GM15510 (cell line): ENCODE data around the gene HNRNPA2B1.

ENCODE experiments used
- POLR2A ChIP-seq: IDR thresholded peaks from 3 replicates; pipeline ENCODE4 v1.6.1; 2011; ENCODE audit warnings: borderline replicate concordance; ENCODE audit not compliant: insufficient read length; ENCODE audit errors: extremely low read depth

The HNRNPA2B1 gene

GRCh38 chr7:26202019-26202990 is 1.8 kb upstream of the HNRNPA2B1 start:
- TF ChIP-seq POLR2A: no peak

GRCh38 chr7:26201247-26202018 is 887 bp upstream of the HNRNPA2B1 start, which contains the start of gene CBX3:
Gene CBX3, plus strand, starts transcription at chr7:26201745. Its CDS starts 1,254 bp downstream, at chr7:26202999.
- TF ChIP-seq POLR2A: peak; percentile 85

DNA sequence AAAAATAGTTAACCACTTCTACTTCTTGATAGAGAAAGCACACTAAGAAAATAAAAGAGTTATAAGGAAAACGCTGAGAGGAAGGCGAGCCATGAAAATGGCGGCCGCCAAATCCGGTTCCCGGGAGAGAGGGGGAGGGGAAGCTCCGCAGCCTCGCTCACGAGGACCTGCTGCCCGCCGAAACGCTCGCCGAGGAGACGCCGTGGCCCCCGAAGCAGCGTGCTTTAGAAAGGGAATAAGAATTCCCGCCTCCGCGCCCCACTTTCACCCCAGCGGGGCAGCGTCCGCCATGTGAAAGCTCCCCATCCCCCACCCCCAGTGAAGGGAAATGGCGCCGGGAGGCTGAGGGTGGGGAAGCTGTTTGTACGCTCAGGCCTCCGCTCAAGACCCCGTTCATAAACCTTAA is 505 bp downstream of the HNRNPA2B1 start:
- TF ChIP-seq POLR2A: no peak

DNA sequence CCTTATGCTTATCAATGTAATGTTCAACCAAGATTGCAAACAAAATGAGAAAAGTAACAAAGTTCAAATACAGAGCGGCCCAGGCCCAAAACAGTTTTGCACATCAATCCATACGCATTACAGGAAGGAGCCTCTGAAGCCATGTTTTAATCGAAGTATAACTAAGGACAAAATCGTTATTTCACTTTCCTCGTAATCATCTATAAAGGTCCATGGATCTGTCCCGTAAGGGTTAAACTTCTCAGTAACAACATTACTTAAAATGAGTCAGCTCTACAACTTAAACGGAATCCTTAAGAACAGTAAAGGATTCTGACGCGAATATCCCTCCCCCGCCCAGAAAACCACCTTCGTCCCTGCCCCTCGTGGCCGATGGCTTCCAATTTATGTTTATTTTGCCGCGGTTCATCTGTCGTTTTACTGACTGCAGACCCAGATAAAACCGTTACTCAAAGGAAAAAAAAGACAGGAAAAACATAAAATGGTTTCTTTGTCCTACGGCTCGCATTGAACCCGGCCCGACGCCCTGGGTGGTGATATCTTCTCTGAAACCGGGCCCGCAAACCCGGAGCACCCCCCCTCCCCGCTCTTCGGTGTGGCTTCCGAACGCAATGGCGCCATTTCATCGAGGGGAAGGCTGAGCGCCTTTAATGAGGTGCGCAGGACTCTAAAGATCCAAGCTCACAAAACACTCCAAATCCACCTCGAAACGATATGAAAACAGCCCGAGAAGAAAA is 1.1 kb downstream of the HNRNPA2B1 start:
- TF ChIP-seq POLR2A: no peak

GRCh38 chr7:26198781-26199169 is 1.8 kb downstream of the HNRNPA2B1 start:
- TF ChIP-seq POLR2A: no peak

DNA sequence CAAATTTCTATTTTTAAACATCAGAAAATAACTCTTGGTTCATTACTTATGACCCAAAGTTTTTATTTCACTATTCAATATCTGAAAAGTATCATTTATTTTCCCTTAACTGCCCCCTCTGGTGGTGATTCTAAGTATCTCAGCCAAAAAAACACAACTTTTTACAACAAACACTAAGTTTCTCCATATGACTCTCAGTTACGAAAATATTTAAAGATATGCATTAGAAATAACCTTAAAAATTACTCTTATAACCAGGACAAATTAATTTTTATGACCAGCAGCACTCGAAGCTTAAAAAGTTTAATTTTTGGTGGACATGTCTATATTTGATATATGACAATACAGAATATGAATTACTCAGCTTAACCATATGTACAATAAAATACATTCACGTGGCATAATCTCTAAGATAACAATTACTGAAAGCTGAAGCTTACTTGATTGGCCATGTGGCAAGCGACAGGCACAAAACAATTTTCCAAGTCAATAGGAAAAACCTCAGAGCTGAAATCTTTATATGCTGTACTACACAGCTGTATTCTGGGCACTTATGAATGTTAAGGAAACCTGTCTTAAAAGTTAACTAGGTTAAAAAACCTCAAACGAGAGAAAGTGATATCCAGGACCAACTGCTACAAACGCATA is 2.3 kb downstream of the HNRNPA2B1 start:
- no peak for TF ChIP-seq POLR2A

DNA sequence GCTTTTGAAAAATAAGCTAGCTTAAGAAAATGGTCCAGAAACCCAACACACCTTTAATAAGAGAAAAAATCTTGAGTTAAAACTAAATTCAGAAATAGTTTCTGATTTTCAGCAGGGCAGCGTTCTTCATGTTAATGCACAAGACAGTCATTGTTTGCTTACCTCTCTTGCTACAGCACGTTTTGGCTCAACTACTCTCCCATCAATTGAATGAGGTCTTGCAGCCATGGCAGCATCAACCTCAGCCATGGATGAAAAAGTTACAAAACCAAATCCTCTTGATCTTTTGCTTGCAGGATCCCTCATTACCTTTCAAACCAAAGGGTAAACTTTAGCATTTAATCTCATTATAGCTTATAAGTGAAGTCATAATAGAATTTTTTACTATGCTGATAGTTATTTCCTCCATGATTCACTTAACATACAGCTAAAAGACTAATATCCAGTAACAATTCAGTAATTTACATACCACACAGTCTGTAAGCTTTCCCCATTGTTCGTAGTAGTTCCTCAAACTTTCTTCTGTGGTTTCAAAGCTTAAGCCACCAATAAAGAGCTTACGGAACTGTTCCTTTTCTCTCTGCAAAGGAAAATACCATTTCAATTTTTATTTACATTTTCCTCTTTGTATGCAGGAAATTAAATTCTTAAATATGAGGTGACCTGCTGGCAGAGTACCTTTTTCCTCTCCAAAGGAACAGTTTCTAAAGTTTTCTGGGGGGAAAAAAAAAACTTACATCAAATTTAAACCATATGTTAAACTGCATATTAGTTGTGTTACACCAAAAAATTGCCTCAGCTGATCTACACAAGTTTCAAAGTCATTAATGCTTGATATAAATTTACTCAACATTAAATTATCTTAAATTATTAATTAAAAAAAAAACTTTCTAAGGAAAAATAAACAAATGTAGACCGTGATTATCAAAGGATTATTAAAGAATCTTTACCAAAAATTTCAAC is 3.1 kb downstream of the HNRNPA2B1 start:
- no peak for TF ChIP-seq POLR2A

GRCh38 chr7:26195867-26196657 is 4.5 kb downstream of the HNRNPA2B1 start:
- no peak for TF ChIP-seq POLR2A

DNA sequence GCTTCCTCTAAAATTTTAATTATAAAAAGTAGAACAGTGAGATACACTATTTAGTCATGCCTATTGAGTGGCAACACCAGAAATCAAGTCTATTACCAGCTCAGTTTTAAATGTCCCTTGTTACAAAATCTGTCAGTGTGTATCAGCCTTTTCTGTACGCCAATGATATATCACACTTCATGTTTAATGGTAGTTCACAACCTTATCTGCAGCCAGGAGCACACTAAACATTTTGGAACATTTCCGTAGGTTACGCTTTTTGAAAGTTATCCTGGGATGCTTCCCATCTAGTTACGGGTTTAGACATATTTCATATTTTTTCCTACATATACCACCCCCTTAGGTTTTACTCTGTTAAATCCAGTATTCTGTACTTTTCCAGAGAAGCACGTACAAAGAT is 5.4 kb downstream of the HNRNPA2B1 start:
- TF ChIP-seq POLR2A: no peak

- TF ChIP-seq POLR2A: no peak
These were observed 6.9 kb downstream of the HNRNPA2B1 start for GRCh38 chr7:26193432-26194207.

DNA sequence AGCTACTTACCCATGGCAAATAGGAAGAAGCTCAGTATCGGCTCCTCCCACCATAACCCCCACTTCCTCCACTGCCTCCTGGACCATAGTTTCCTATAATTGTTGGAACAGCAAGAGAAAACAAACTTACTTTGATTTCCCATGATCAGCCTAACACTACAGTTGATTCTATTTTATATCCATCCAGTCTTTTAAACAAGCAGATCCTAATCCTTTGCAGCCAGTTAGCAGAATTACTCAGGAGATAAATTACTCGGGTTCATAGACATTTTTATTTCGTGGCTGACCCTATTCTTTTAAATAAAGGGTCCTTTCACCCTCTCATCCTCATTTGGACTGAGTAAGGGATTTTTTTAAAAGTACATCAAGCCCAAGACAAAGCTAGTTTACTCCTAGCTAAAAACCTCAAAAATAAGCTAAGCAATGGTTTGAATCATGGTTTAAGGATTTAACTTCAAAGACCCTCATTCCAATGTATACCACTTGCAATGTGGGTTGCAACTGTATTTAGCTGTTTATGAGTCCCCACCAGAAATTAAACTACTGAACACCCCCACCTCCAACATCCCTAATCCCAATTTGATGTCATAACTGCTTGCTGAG is 8.0 kb downstream of the HNRNPA2B1 start:
- TF ChIP-seq POLR2A: no peak
